Choroid plexus epithelial cell (primary cell): ENCODE data around the gene HMGB2.

ENCODE experiments used
- DNase-seq: peaks from one replicate; pipeline ENCODE4 v3.0.0-alpha.2; 2010; ENCODE audit warnings: low read depth
- H3K4me3 ChIP-seq: 2 replicates; pipeline ENCODE4 v1.5.1; 2011; ENCODE audit warnings: low read depth, mild to moderate bottlenecking, control low read depth, low read length, moderate library complexity
- CTCF ChIP-seq: conservative IDR thresholded peaks from 2 replicates; pipeline ENCODE4 v1.5.1; 2011; ENCODE audit warnings: low read depth, mild to moderate bottlenecking, control low read depth, inconsistent platforms, low read length, moderate library complexity

The HMGB2 gene

GRCh38 chr4:173289353-173289727 lies 44.8 kb downstream of the HMGB2 start:
- no peak for DNase-seq
- no peak for TF ChIP-seq CTCF
- no peak overlapping the region for H3K4me3 ChIP-seq

- no peak for TF ChIP-seq CTCF
- DNase-seq: no peak
- H3K4me3 ChIP-seq: no peak overlapping the region
These were observed 45.3 kb downstream of the HMGB2 start for GRCh38 chr4:173288698-173289352.

GRCh38 chr4:173288296-173288695 lies 45.9 kb downstream of the HMGB2 start:
- TF ChIP-seq CTCF: peak; percentile 69
- no peak overlapping the region for H3K4me3 ChIP-seq
- peak; percentile 74 for DNase-seq

GRCh38 chr4:173287486-173287885 lies 46.7 kb downstream of the HMGB2 start:
- DNase-seq: no peak
- no peak for TF ChIP-seq CTCF
- no peak overlapping the region for H3K4me3 ChIP-seq

GRCh38 chr4:173284463-173284862 lies 49.7 kb downstream of the HMGB2 start:
- DNase-seq: no peak
- no peak overlapping the region for H3K4me3 ChIP-seq
- TF ChIP-seq CTCF: no peak

GRCh38 chr4:173282626-173283025 lies 51.5 kb downstream of the HMGB2 start:
- no peak overlapping the region for H3K4me3 ChIP-seq
- TF ChIP-seq CTCF: no peak

GRCh38 chr4:173282256-173282562 lies 51.9 kb downstream of the HMGB2 start:
- H3K4me3 ChIP-seq: no peak overlapping the region
- DNase-seq: no peak
- no peak for TF ChIP-seq CTCF

More at GRCh38 chr4:173282626-173283025, 51.5 kb downstream of the HMGB2 start:
- no peak for DNase-seq
